HG03432 (cell line): ENCODE measurements around the gene HOATZ.

Experiments
- ATAC-seq: cut with Tn5 transposase; IDR thresholded peaks from one replicate; pipeline ENCODE4 v1.9.1; 2021; ENCODE audit warnings: mild to moderate bottlenecking, moderate library complexity; ENCODE audit not compliant: unreplicated experiment

The HOATZ gene

GRCh38 chr11:111574373-111575225 lies 60.0 kb downstream of the HOATZ start:
- ATAC-seq: peak; percentile 62

GRCh38 chr11:111575740-111576139 lies 61.2 kb downstream of the HOATZ start:
- ATAC-seq: no peak

- no peak for ATAC-seq
Observed at GRCh38 chr11:111577821-111578220, 63.2 kb downstream of the HOATZ start.

GRCh38 chr11:111581341-111581740 lies 66.8 kb downstream of the HOATZ start:
- no peak for ATAC-seq

- ATAC-seq: no peak
Observed at GRCh38 chr11:111582163-111582562, 67.6 kb downstream of the HOATZ start.

- no peak for ATAC-seq
Observed at GRCh38 chr11:111582881-111583280, 68.3 kb downstream of the HOATZ start.

- ATAC-seq: no peak
Observed at GRCh38 chr11:111585371-111585770, 70.8 kb downstream of the HOATZ start.

- ATAC-seq: no peak
Observed at GRCh38 chr11:111586388-111586831, 71.8 kb downstream of the HOATZ start.
